A549 (cell line): ENCODE data around the gene RHBDF2.

Source experiments
- BHLHE40 ChIP-seq: IDR thresholded peaks from 2 replicates; pipeline ENCODE4 v1.6.1; 2012; ENCODE audit warnings: low read depth, low read length, inconsistent platforms
- CHD4 ChIP-seq: fragments of 200-600 bp; sonication (generic); IDR thresholded peaks from 2 replicates; pipeline ENCODE4 v1.6.1; 2016; ENCODE audit warnings: antibody characterized with exemption, mild to moderate bottlenecking, borderline replicate concordance
- CTCF ChIP-seq: fragments of >200 bp; sonication (Bioruptor Twin); formaldehyde crosslinking; IDR thresholded peaks from 3 replicates; pipeline ENCODE4 v1.5.1; 2016
- EP300 ChIP-seq, 2 experiments: fragments of >200 bp; sonication (Bioruptor Twin); formaldehyde crosslinking; IDR thresholded peaks; 2 replicates in 1 of 2; 3 replicates in 1 of 2; pipeline ENCODE4 v1.6.1; 2016 to 2017
- KDM5A ChIP-seq: fragments of 200-600 bp; sonication (generic); IDR thresholded peaks from 2 replicates; pipeline ENCODE4 v1.6.1; 2016; ENCODE audit warnings: antibody characterized with exemption, mild to moderate bottlenecking
- NFE2L2 ChIP-seq: fragments of 150-350 bp; conservative IDR thresholded peaks from 2 replicates; pipeline ENCODE4 v1.6.1; 2014; ENCODE audit warnings: low read length
- NR3C1 ChIP-seq: fragments of >200 bp; sonication (Bioruptor Twin); formaldehyde crosslinking; IDR thresholded peaks from 3 replicates; pipeline ENCODE4 v1.6.1; 2017
- POLR2A ChIP-seq: IDR thresholded peaks from 2 replicates; pipeline ENCODE4 v1.6.1; 2012; ENCODE audit warnings: mild to moderate bottlenecking, low read length
- USF2 ChIP-seq: fragments of 450-650 bp; IDR thresholded peaks from 2 replicates; pipeline ENCODE4 v1.6.1; 2014; ENCODE audit warnings: antibody characterized with exemption
- ZFP36 ChIP-seq: fragments of 450-650 bp; IDR thresholded peaks from 2 replicates; pipeline ENCODE4 v1.6.1; 2014; ENCODE audit warnings: borderline replicate concordance; ENCODE audit not compliant: partially characterized antibody
- TF ChIP-seq, protein P1 (sequence below): fragments of 200-600 bp; sonication (generic); IDR thresholded peaks from 2 replicates; pipeline ENCODE4 v1.6.1; 2016; ENCODE audit warnings: antibody characterized with exemption, mild to moderate bottlenecking, moderate library complexity

DNA sequence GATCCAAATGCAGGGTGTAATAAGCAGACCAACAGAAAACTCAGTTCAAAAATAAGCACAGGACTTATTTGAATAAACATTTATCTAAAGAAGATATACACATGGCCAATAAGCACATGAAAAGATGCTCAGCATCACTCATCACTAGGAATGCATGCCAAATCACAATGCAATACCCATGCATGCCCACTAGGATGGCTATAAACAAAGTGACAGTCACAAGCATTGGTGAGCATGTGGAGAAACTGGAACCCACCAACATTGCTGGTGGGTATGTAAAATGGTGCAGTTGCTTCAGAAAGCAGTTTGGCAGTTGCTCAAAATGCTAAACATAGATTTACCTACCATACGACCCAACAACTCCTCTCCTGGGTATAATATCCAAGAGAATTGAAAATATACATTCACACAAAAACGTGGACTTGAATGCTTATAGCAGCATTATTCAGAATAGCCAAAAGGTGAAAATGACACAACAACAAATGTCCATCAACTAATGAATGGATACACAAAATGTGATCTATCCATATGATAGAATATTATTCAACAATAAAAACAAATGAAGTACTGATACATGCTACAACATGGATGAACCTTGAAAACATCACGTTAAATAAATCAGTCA is 68.4 kb downstream of the RHBDF2 start:
- TF ChIP-seq NFE2L2 (no peak), CTCF (0 out of 3 replicates have a peak, but pooled peaks have one; percentile 16), POLR2A (no peak), BHLHE40 (no peak), EP300 (IDR thresholded peaks at IDR 0.05) (no peak), ZFP36 (no peak), CHD4 (no peak), USF2 (no peak), KDM5A (no peak), NR3C1 (no peak)
- TF ChIP-seq, protein P1, sequence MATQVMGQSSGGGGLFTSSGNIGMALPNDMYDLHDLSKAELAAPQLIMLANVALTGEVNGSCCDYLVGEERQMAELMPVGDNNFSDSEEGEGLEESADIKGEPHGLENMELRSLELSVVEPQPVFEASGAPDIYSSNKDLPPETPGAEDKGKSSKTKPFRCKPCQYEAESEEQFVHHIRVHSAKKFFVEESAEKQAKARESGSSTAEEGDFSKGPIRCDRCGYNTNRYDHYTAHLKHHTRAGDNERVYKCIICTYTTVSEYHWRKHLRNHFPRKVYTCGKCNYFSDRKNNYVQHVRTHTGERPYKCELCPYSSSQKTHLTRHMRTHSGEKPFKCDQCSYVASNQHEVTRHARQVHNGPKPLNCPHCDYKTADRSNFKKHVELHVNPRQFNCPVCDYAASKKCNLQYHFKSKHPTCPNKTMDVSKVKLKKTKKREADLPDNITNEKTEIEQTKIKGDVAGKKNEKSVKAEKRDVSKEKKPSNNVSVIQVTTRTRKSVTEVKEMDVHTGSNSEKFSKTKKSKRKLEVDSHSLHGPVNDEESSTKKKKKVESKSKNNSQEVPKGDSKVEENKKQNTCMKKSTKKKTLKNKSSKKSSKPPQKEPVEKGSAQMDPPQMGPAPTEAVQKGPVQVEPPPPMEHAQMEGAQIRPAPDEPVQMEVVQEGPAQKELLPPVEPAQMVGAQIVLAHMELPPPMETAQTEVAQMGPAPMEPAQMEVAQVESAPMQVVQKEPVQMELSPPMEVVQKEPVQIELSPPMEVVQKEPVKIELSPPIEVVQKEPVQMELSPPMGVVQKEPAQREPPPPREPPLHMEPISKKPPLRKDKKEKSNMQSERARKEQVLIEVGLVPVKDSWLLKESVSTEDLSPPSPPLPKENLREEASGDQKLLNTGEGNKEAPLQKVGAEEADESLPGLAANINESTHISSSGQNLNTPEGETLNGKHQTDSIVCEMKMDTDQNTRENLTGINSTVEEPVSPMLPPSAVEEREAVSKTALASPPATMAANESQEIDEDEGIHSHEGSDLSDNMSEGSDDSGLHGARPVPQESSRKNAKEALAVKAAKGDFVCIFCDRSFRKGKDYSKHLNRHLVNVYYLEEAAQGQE: no peak
